HEK293T (cell line): ENCODE results near the gene CEP95.
"Not testable (repeated sequence)": the region's sequence is repeated elsewhere in the genome, so short reads cannot be mapped to it uniquely, and the experiment has no call there.

ENCODE experiments used
- CTCF ChIA-PET: fragments of 350-600 bp; formaldehyde crosslinking; extraction: SDS; loops from one replicate; lab custom pipeline; 2021; ENCODE audit warnings: antibody characterized with exemption, inconsistent platforms; lab: Yijun Ruan, JAX
- POLR2A ChIA-PET: fragments of 350-600 bp; formaldehyde crosslinking; extraction: SDS; loops from one replicate; lab custom pipeline; 2020; ENCODE audit warnings: antibody characterized with exemption, inconsistent platforms; lab: Yijun Ruan, JAX
- DNase-seq: peaks from one replicate; pipeline ENCODE4 v3.0.0; 2012; ENCODE audit warnings: mixed read lengths; ENCODE audit errors: extremely low spot score
- ARNT ChIP-seq: fragments of 450-650 bp; IDR thresholded peaks from 2 replicates; pipeline ENCODE4 v1.6.1; 2017; ENCODE audit warnings: mild to moderate bottlenecking
- BHLHE40 ChIP-seq: fragments of 450-650 bp; IDR thresholded peaks from 2 replicates; pipeline ENCODE4 v1.6.1; 2016; ENCODE audit warnings: mild to moderate bottlenecking, moderate library complexity, borderline replicate concordance
- CTBP1 ChIP-seq: fragments of 450-650 bp; IDR thresholded peaks from 2 replicates; pipeline ENCODE4 v1.6.1; 2016; ENCODE audit warnings: borderline replicate concordance
- ELF4 ChIP-seq: fragments of 450-650 bp; IDR thresholded peaks from 2 replicates; pipeline ENCODE4 v1.6.1; 2017; ENCODE audit warnings: antibody characterized with exemption
- FOXA1 ChIP-seq: fragments of 450-650 bp; IDR thresholded peaks from 2 replicates; pipeline ENCODE4 v1.6.1; 2016; ENCODE audit warnings: mild to moderate bottlenecking
- FOXK2 ChIP-seq: fragments of 450-650 bp; IDR thresholded peaks from 2 replicates; pipeline ENCODE4 v1.6.1; 2016; ENCODE audit warnings: mild to moderate bottlenecking
- FOXM1 ChIP-seq: fragments of 450-650 bp; IDR thresholded peaks from 2 replicates; pipeline ENCODE4 v1.6.1; 2017; ENCODE audit warnings: mild to moderate bottlenecking, borderline replicate concordance
- HDGF ChIP-seq: fragments of 450-650 bp; IDR thresholded peaks from 2 replicates; pipeline ENCODE4 v1.6.1; 2017; ENCODE audit warnings: antibody characterized with exemption, borderline replicate concordance
- L3MBTL2 ChIP-seq: fragments of 450-650 bp; conservative IDR thresholded peaks from 2 replicates; pipeline ENCODE4 v1.6.1; 2016; ENCODE audit warnings: mild to moderate bottlenecking
- LEF1 ChIP-seq: fragments of 450-650 bp; IDR thresholded peaks from 2 replicates; pipeline ENCODE4 v1.6.1; 2017; ENCODE audit warnings: mild to moderate bottlenecking, borderline replicate concordance
- NFRKB ChIP-seq: fragments of 450-650 bp; IDR thresholded peaks from 2 replicates; pipeline ENCODE4 v1.6.1; 2016; ENCODE audit warnings: mild to moderate bottlenecking, moderate library complexity
- PKNOX1 ChIP-seq: fragments of 450-650 bp; IDR thresholded peaks from 2 replicates; pipeline ENCODE4 v1.6.1; 2016
- SP1 ChIP-seq: fragments of 450-650 bp; IDR thresholded peaks from 2 replicates; pipeline ENCODE4 v1.6.1; 2017
- SUZ12 ChIP-seq: fragments of 450-650 bp; IDR thresholded peaks from 2 replicates; pipeline ENCODE4 v1.6.1; 2016; ENCODE audit warnings: mild to moderate bottlenecking
- TARDBP ChIP-seq: fragments of 450-650 bp; IDR thresholded peaks from 2 replicates; pipeline ENCODE4 v1.6.1; 2016
- ZNF384 ChIP-seq: fragments of 450-650 bp; IDR thresholded peaks from 2 replicates; pipeline ENCODE4 v1.6.1; 2016

CEP95 gene

GRCh38 chr17:64573214-64573613, 66.4 kb downstream of the CEP95 start:
- POLR2A ChIA-PET: no interaction called here
- CTCF ChIA-PET: interaction anchor here (0.6 kb wide), 1 partner anchor 294 kb away, joined by 3 read pairs; no protein-coding TSS in a partner anchor
- no peak for DNase-seq
- no peak for TF ChIP-seq L3MBTL2
- no peak for TF ChIP-seq FOXM1
- no peak for TF ChIP-seq ELF4
- no peak for TF ChIP-seq ARNT

- POLR2A ChIA-PET: no interaction called here
- CTCF ChIA-PET: no interaction called here
- no peak for TF ChIP-seq NFRKB
- no peak for TF ChIP-seq SUZ12
- TF ChIP-seq ELF4: no peak
- TF ChIP-seq FOXA1: no peak
- no peak for TF ChIP-seq CTBP1
- TF ChIP-seq LEF1: no peak
- no peak for TF ChIP-seq ZNF384
- TF ChIP-seq TARDBP: no peak
- no peak for TF ChIP-seq ARNT
- TF ChIP-seq PKNOX1: no peak
- TF ChIP-seq SP1: no peak
- no peak for TF ChIP-seq FOXM1
- DNase-seq: no peak
These were observed 67.9 kb downstream of the CEP95 start for GRCh38 chr17:64574646-64575045.

- no peak for DNase-seq
- no peak for TF ChIP-seq NFRKB
- TF ChIP-seq CTBP1: no peak
- TF ChIP-seq LEF1: no peak
- no peak for TF ChIP-seq FOXK2
- TF ChIP-seq SUZ12: no peak
- no peak for TF ChIP-seq ELF4
- no peak for TF ChIP-seq PKNOX1
- TF ChIP-seq FOXM1: no peak
- TF ChIP-seq ZNF384: no peak
- TF ChIP-seq TARDBP: no peak
- TF ChIP-seq FOXA1: no peak
- no peak for TF ChIP-seq HDGF
- POLR2A ChIA-PET: no interaction called here
- CTCF ChIA-PET: interaction anchor here (0.6 kb wide), 1 partner anchor 158 kb away, joined by 3 read pairs; no protein-coding TSS in a partner anchor
These were observed 68.7 kb downstream of the CEP95 start for GRCh38 chr17:64575431-64575830.

GRCh38 chr17:64577025-64577424, 70.2 kb downstream of the CEP95 start:
- POLR2A ChIA-PET: not testable (repeated sequence)

GRCh38 chr17:64579917-64580316, 73.1 kb downstream of the CEP95 start:
- no peak for DNase-seq
- ChIA-PET CTCF (no interaction called here), POLR2A (no interaction called here)
- TF ChIP-seq L3MBTL2: no peak
- no peak for TF ChIP-seq FOXK2
- no peak for TF ChIP-seq ZNF384
- no peak for TF ChIP-seq TARDBP
- TF ChIP-seq FOXA1: no peak

More at GRCh38 chr17:64577025-64577424, 70.2 kb downstream of the CEP95 start:
- DNase-seq, CTCF ChIA-PET: not testable (repeated sequence)

GRCh38 chr17:64580384-64581315, 73.9 kb downstream of the CEP95 start:
- POLR2A ChIA-PET: no interaction called here
- CTCF ChIA-PET: no interaction called here
- no peak for TF ChIP-seq LEF1
- no peak for DNase-seq

- ChIA-PET POLR2A (no interaction called here), CTCF (interaction anchor here (1.1 kb wide), 1 partner anchor 20 kb away, joined by 3 read pairs; no protein-coding TSS in a partner anchor)
- DNase-seq: no peak
- no peak for TF ChIP-seq FOXM1
- no peak for TF ChIP-seq ARNT
- no peak for TF ChIP-seq FOXA1
- no peak for TF ChIP-seq ZNF384
- TF ChIP-seq SP1: no peak
- no peak for TF ChIP-seq SUZ12
These were observed 76.3 kb downstream of the CEP95 start for GRCh38 chr17:64583038-64583437.

GRCh38 chr17:64585146-64585545, 78.4 kb downstream of the CEP95 start:
- DNase-seq: no peak
- POLR2A ChIA-PET: no interaction called here
- no peak for TF ChIP-seq CTBP1
- TF ChIP-seq ELF4: no peak
- TF ChIP-seq FOXK2: no peak
- TF ChIP-seq PKNOX1: no peak
- no peak for TF ChIP-seq TARDBP
- TF ChIP-seq ZNF384: no peak
- no peak for TF ChIP-seq NFRKB
- TF ChIP-seq HDGF: no peak
- TF ChIP-seq ARNT: no peak
- TF ChIP-seq LEF1: no peak
- no peak for TF ChIP-seq SP1
- no peak for TF ChIP-seq L3MBTL2
- no peak for TF ChIP-seq FOXM1
- TF ChIP-seq SUZ12: no peak
- TF ChIP-seq BHLHE40: no peak
- TF ChIP-seq FOXA1: no peak

More at GRCh38 chr17:64585146-64585545, 78.4 kb downstream of the CEP95 start:
- CTCF ChIA-PET: no interaction called here
